ENCODE data around the gene CAMK1D.
"Not testable (repeated sequence)": the region's sequence is repeated elsewhere in the genome, so short reads cannot be mapped to it uniquely, and the experiment has no call there.

CAMK1D gene

DNA sequence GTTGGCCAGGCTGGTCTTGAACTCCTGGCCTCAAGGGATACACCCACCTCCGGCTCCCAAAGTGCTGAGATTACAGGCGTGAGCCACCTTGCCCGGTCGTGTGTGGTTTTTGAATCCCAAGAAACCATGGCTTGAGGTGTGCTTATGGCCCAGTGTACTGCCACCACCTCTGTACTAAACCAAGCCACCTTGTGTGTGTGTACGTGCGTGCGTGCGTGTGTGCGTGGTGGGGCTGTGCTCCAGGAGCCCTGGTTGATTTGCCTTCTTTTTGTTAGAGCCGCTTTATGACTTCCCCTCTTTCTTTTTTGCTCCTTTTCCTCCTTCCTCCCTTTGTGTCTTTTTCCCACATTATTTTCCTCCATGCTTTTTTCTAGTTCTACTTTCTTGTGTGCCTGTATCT is 121.4 kb downstream of the CAMK1D start:
- no peak for DNase-seq

DNA sequence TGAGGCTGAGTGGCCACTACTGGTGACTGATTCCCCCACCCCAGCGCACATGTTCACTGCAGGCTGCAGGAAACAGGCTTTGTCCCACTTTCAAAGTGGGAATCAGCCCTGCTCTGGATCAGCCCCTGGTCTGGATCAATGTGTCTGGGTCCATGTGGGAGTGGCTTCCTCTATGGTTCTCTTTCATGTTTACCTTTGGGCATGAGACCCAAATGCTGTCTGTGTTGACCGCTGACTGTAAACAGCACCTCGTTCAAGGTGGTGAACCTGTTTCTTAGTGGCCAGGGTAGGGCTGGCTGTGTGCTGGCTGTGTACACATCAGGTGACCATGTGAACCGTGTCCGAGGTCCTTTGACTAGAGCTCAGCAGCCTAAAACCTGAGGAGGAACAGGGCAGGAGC is 121.8 kb downstream of the CAMK1D start:
- DNase-seq, result no peak

DNA sequence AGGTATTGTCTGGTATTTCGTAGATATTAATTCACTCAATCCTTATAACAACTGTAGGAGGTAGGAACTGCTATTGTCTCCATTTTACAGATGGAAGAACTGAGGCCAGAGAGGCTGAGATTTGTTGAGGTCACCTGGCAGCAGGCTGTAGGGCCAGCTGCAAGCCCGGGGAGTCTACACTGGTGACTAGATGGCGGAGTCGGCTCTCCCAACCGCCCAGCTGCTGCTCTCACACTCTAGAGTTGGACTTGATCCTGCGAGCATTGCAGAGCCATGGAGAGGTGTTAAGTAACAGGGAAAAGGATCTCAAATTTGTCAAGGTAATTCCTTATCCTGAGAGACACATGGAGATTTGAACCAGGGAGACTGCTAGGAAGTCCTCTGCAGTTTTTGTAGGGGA is 124.1 kb downstream of the CAMK1D start:
- DNase-seq, result no peak

DNA sequence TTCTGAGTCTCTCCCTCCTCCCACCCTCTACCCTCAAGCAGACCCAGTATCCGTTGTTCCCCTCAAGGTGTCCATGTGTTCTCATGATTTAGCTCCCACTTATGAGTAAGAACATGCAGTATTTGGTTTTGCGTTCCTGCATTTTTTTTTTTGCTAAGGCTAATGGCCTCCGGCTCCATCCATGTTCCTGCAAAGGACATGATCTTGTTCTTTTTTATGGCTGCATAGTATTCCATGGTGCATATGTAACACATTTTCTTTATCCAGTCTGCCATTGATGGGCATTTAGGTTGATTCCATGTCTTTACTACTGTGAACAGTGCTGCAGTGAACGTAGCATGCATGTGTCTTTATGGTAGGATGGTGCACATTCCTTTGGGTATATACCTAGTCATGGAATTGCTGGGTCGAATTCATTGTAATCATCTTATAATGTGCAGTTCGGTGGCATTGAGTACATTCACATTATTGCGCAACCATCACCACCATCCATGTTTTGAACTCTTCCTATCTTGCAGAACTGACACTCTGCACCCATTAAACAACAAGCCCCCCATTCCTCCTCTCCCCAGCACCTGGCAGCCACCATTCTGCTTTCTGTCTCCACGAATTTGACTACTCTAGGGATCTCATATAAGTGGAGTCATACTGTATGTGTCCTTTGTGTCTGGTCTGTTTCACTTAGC is 125.5 kb downstream of the CAMK1D start:
- no peak for DNase-seq

DNA sequence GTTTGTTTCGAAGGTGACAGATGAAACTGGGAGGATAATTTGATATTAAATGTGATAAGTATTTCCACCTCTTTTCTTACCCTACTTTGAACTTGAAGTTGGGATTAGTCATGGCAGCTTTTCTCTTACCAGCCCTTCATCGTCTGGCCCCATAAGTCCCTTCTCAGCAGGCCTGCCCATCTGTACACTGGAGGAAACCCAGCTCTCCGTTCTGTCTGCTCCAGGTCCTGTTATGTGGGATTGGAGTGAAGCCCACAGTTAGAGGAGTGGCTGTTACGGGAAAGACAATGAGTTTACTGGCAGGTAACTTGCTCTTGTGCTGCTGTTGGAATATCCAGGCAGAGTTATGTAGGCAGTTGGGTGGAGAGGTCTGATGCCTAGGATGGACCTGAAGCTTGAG is 127.3 kb downstream of the CAMK1D start:
- no peak for DNase-seq

DNA sequence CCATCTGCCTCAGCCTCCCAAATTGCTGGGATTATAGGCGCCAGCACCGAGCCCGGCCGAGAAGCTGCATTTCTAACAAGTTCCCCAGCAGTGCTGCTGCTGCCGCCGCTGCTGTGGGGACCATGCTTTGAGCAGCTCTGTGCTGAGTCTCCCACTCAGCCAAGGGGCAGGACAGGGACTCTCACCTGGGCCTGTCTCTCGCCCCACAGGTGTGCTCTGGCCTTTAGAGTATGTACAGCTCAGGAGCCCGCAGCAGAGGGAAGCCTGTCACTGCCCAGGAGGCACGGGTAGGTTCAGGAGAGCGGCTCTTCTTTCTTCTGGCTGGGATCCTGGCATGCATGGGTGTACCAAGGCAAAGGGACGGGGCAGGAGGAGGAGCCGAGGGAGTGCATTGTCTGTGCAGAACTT is 130.1 kb downstream of the CAMK1D start:
- no peak for DNase-seq

DNA sequence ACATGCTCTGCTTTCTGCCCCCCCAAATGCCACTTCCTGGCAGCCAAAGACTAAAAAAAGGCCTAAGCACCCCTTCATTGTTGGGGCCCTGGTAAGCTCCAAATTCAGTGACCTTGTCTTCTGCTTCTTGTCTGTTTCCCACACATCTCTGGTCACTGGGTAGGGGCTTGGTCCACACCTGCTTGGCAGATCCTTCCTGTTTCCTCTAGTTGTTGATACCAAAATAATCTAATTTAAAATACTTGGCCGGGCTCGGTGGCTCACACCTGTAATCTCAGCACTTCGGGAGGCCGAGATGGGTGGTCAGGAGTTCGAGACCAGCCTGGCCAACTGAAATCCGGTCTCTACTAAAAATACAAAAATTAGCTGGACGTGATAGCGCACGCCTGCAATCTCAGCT is 130.6 kb downstream of the CAMK1D start:
- DNase-seq, result no peak

DNA sequence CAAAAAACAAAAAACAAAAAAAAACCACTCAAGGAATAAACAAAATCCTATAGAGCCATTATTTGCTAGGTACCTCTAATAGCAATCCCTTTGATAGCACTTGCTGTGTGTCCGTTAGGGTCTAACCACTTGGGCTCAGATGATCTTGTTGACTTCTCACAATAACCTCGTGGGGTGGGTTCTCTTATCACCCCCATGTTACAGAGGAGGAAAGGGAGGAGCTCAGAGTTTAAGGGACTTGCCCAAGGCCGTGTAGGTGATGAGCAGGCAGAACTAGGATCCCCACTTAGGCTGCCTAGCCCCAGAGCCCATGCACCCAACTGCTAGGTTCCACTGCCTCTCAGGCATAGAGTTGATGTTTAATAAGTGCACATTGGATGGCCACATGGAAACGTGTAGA is 131.1 kb downstream of the CAMK1D start:
- DNase-seq, result no peak

DNA sequence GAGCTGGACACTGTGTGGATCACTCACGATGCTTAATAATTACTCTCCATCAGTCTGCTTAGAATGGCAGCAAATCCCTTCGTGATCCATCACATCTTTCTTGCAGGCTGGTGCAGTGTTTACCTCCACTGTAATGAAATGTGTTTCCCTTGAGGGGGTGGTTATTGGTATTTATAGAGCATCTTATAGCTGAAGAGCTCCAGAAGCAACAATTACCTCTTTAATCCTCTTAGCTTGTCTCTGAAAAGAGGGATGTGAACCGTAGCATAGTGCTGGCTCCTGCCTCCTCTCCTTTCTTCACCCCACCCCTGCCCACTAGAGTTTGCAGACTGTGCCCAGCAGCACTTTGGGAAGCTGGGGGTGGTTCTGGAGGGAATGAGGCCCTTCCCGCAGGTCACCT is 132.6 kb downstream of the CAMK1D start:
- no peak for DNase-seq

DNA sequence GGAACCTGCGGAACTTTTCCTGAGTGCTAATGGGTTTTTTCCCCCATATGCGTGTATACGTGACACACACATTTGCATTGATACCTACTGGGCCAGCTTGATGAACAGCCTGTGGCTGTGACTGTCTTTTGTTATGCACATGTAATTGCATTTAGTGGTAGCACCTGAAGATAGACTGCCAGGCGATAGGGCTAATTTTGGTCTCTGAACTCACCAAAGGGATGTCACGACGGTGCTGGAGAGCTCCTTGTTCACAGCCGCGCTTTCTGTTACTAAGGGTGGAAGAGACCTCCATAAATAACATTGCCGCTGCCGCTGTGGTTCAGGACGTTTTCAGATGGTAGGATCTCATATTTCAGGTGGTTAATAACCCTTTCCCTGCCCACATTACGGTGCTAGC is 133.2 kb downstream of the CAMK1D start:
- DNase-seq, result no peak

DNA sequence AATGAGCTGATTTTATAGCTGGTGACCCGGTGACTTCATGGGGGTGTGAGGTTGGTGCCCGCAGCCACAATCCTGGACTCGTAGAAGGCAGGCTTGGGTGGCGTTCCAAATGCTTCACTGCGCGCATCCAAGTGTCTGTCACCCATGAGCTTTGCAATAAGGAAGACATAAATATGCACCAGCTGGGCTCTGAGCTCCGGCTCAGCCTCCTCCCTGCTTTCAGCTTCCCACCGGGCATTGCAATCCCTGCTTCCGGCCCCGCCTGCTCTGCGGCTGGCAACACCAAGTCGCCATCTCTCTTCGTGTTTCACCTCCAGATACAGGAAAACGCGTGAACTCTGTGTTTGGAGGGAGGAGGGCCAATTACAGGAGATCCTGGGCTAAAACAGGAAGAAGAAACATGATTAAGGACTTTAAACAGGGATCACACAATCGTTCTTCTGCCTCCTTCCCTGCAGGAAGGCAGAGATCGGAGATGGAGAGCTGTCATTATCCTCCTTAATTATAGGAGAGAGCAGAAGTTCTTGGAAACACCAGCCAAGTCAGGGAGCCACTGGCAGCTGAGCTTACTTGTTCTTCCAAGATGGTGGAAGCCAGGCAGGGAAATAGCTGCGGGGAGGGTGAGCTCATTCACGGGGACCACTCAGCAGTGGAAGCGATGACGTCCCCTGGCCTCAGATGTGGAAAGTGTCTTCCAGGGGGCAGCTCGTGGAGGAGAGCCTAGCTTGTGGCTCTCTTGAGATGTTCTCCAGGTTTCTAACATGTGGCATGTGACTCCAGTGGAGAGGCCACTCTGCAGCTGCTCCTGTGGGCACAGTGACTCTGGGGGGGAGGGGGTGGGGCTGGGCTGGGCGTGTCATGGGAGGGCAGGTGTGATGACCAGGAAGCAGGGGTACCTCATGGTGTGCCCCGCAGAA is 134.9 kb downstream of the CAMK1D start:
- no peak for DNase-seq

DNA sequence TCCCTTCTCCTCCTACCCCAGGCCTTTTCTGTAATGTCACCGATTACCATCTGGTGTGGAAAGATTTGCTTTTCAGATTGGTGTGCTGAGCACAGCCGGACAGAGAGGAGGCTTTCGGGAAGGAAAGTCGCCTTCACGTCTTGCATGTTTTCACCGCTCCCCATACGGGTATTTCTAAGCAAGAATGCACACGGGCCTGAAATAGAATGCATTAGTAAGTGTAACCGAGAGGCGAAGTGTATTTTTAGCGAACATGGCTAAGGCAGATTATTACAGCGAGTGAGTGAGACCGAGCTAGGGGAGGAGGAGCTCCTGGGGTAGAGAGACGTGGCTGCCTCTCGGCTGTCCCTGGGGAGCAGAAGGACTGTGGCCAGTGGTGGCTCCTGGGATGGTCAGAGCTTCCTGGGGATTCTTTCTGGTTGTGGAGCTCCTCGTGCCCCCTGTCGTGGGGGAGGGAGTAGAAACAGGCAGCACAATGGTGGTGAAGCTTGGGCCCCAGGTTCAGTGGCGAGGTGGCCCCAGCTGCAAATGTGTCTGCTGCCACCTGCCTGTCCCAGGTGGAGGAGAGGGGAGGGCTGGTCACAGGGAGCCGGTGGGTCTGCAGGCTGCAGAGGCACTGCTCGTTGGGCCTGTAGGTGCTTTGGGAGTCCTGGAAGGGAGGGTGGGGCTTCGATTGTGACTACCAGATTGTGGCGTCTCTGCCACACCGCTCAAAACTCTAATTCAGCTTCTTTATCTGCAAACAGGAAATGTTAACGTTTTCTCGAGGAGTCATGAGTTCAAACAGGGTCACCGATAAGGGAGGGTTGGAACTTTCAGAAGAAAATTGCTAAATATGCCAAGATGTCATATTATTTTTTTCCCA is 135.8 kb downstream of the CAMK1D start:
- peak in 1 of 2 donors; percentile 19 for DNase-seq

DNA sequence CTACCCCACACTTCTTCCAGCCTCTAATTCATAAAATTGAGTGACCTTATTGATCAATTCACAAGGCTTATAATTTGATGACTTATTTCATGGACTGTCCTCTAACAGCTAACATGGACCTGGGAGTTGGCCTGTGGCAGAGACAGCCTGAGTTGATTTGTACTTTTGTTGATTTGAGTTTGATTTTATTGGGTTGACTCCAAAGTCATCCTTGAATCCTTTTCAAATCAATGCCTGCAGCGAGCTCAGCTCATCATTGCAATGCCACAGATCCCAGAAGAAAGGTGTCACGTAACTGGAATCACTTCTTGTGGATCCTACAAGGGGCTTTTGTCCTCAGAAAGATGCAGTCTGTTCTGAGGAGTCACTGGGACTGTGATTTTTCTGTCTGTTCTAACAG is 138.0 kb downstream of the CAMK1D start:
- no peak for DNase-seq

DNA sequence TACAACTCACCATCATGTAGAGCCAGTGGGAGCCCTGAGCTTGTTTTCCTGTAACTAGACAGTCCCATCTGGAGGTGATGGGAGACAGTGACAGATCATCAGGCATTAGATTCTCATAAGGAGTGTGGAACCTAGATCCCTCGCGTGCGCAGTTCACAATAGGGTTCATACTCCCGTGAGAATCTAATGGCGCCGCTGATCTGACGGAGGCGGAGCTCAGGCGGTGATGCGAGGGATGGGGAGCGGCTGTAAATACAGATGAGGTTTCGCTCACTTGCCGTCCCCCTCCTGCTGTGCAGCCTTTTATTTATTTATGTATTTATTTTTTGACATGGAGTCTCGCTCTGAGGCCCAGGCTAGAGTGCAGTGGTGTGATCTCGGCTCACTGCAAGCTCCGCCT is 139.3 kb downstream of the CAMK1D start:
- no peak for DNase-seq

DNA sequence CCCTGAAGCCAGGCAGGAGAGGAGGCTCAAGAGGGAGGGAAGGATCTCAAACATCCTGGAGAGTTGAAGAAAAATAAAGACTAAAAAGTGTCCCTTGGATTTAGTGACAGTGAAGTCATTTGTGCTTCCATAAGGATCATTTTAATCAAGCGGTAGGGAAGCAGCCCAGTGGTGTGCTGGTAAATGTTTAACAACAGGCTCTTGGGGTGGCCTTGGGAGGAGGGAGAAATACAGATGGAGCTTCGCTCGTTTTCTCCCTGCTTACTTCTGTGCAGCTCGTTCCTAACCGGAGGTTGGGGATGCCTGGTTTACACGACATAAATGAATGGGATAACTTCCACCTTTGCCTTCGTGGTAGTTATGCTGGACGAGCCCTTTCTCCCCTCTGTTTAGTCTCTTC is 140.0 kb downstream of the CAMK1D start:
- no peak for DNase-seq

DNA sequence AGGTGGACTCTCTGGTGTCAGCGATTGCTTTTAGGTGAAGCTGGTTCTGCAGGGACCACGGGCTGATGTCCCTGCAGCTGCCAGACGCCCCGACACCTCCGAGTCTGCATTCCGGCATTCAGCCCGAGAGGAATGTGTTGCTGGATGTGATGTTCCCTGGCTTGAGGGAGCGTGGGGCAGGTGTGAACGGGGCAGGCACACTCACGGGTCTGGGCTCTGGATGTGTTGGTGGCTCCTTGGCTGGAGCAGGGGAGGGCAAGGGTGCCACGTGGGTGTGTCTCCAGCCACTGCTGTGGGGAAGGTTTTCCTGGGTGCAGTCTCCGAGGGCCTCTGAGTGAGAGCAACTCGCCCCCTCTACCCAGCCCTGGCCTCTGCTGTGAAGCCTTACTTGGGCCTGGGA is 140.5 kb downstream of the CAMK1D start:
- no peak for DNase-seq

DNA sequence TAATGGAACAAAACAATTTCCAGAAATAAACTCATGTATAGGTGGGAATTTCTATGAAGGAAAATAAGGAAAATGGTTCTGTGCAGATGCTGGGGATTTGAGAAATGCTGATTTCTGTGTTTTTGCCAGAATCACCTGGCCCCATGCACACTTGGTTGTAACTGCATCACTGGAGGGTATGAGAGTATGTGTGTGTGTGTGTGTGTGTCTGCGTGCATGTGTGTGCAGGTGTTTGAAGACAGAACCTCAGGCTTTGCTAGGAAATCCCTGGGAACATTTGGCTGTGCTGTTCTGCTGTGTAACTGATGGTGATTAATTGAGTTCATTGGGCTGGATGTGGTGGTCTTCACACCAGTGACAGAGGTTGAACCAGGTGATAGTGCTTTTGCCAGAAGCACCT is 141.6 kb downstream of the CAMK1D start:
- no peak for DNase-seq

DNA sequence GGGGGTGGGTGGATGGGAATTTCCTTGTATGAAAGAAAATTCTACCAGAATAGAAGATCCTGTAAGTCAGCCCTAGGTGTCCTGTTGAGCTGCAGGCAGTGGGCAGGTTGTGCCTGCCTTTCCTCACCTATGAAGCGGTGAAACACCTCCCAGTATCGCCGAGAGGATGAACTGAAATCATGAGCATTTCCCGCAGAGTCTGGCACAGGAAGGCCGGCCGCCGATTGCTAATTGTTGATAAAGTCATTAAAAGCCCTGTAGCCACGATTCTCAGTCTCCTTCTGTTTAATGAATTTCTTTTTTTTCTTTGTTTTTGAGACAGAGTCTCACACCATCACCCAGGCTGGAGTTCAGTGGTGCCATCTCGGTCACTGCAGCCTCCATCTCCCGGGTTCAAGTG is 142.1 kb downstream of the CAMK1D start:
- DNase-seq, result no peak

DNA sequence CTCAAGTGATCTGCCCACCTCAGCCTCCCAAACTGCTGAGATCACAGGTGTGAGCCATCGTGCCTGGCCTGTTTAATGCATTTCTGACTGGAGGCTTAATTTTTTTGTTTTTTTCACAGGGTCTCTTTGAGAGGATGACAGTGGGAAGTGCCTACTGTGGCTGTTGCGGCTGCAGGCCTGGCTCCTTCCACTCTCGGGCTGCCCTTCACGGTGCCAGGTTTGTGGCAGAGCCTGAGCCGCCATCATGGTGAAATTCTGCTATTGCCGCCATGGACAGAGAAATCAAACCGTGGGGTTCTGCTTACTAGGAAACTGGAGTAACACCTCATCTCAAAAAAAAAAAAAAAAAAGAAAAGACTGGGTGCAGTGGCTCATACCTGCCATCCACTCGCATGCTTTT is 142.7 kb downstream of the CAMK1D start:
- DNase-seq, result no peak

DNA sequence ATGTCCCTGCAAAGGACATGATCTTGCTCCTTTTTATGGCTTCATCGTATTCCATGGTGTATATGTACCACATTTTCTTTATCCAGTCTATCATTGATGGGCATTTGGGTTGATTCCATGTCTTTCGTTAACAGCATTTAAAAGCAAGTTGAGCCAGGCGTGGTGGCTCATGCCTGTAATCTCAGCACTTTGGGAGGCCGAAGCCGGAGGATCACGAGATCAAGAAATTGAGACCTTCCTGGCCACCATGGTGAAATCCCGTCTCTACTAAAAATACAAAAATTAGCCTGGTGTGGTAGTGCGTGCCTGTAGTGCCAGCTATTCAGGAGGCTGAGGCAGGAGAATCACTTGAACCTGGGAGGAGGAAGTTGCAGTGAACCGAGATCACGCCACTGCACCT is 147.7 kb downstream of the CAMK1D start:
- not testable (repeated sequence) for DNase-seq

DNA sequence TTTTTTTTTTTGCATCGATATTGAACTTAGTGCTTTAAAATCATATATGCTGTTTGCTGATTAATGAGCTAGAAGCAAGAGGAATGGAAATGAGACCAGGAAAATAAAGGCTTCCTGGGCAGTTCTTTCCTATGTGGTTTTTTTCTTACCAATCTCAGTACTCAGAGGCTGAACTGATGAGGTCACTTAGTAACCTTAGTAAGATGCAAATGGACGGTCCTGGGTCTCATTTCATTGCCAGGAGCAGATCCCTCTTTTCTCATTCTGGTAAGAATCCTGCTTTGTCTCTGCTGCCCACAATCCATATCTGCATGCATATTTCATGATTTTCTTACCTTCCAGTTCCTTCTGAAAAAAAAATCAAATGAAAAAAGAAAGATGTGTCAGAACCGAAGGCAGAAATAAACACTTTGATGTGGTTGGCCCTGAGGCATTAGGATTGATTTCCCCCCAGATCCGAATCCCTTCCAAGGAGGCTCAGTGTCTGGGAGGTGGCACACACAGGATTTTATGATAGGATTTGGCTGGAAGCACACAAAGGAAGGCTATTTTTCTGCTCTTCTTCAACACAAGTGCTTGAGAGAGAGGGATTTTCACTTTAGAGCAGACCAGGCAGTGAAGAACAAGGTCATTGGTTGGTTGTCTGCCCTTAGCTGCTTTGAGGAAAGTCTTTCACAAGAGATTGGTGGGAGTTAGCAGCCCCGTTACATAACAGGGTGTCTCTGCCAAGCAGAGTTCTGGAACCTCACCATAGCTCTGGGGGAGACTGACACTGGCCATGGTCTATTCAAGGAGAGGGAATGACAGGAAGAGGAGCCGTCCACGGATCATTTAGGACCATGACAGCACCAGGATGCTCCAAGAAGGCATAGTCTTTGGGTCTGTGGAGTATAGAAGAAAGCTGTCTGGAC is 150.0 kb downstream of the CAMK1D start:
- peak in 1 of 2 donors; percentile 22 for DNase-seq
